Glutamatergic neuron (in vitro differentiated cells): ENCODE data around the gene MMP25. TPM values are rescaled to one million over a fixed set of nuclear protein-coding genes. Genes with fewer than 3 reads are reported as not detected.

ENCODE experiments used
- DNase-seq: peaks from one replicate; pipeline ENCODE4 v3.0.0; 2022
- H3K27ac Mint-ChIP-seq: one replicate; pipeline ENCODE4 v1.8.0; 2020; ENCODE audit warnings: mild to moderate bottlenecking, mixed read lengths, inconsistent platforms; ENCODE audit not compliant: unreplicated experiment
- H3K27me3 Mint-ChIP-seq: one replicate; pipeline ENCODE4 v1.8.0; 2020; ENCODE audit warnings: mild to moderate bottlenecking, moderate library complexity, mixed read lengths, inconsistent platforms; ENCODE audit not compliant: unreplicated experiment
- H3K36me3 Mint-ChIP-seq: one replicate; pipeline ENCODE4 v1.8.0; 2020; ENCODE audit warnings: mild to moderate bottlenecking, mixed read lengths, inconsistent platforms; ENCODE audit not compliant: unreplicated experiment
- H3K4me1 Mint-ChIP-seq: one replicate; pipeline ENCODE4 v1.8.0; 2020; ENCODE audit warnings: mild to moderate bottlenecking, low read depth, mixed read lengths, inconsistent platforms; ENCODE audit not compliant: unreplicated experiment
- H3K4me3 Mint-ChIP-seq: one replicate; pipeline ENCODE4 v1.8.0; 2020; ENCODE audit warnings: mild to moderate bottlenecking, mixed read lengths, inconsistent platforms; ENCODE audit not compliant: unreplicated experiment
- H3K9me3 Mint-ChIP-seq: one replicate; pipeline ENCODE4 v1.8.0; 2020; ENCODE audit warnings: mild to moderate bottlenecking, moderate library complexity, mixed read lengths, inconsistent platforms; ENCODE audit not compliant: unreplicated experiment
- CTCF ChIP-seq: fragments of 200-600 bp; sonication (generic); IDR thresholded peaks from one replicate; pipeline ENCODE4 v1.5.0; 2021; ENCODE audit not compliant: partially characterized antibody, unreplicated experiment
- total RNA-seq: library from RNA; stranded (reverse); fragmentation: NEBNext Ultra II Directional; extraction: Animal tissue kit (Norgen Biotek cat#: 25700); gene quantifications from one replicate; pipeline ENCODE4 v1.2.1, GENCODE V29; 2021; ENCODE audit not compliant: unreplicated experiment

Gene MMP25
- total RNA-seq, 1 donor from 2014 or later = not detected

- peaks cover 2% of the 10 kb centered on the region for H3K4me1 Mint-ChIP-seq
- peak; percentile 40 for DNase-seq
- H3K4me3 Mint-ChIP-seq = no peak within 1 kb of the TSS
- H3K27me3 Mint-ChIP-seq = peaks cover 23% of the 10 kb centered on the region
- no peaks in the 10 kb centered on the region for H3K36me3 Mint-ChIP-seq
- no peak for TF ChIP-seq CTCF
- H3K27ac Mint-ChIP-seq = no peak within 1 kb of the TSS
- H3K9me3 Mint-ChIP-seq = peaks cover 3% of the 10 kb centered on the region
These were observed 33.4 kb upstream of the MMP25 start, which contains the start of gene CLDN9 for GRCh38 chr16:3012828-3013420. TSS of gene CLDN9 (plus strand) at chr16:3012923. CDS start at chr16:3013363, 440 bp downstream.

GRCh38 chr16:3013491-3013951 lies 32.8 kb upstream of the MMP25 start:
- H3K4me3 Mint-ChIP-seq = no peak overlapping the region
- no peaks in the 10 kb centered on the region for H3K4me1 Mint-ChIP-seq

GRCh38 chr16:3013998-3014690 lies 32.2 kb upstream of the MMP25 start:
- Mint-ChIP-seq H3K9me3 (peaks cover 3% of the 10 kb centered on the region), H3K36me3 (no peaks in the 10 kb centered on the region), H3K4me3 (no peak overlapping the region), H3K4me1 (no peaks in the 10 kb centered on the region), H3K27ac (no peak overlapping the region), H3K27me3 (peaks cover 16% of the 10 kb centered on the region)
- no peak for DNase-seq
- no peak for TF ChIP-seq CTCF

More at GRCh38 chr16:3013491-3013951, 32.8 kb upstream of the MMP25 start:
- Mint-ChIP-seq H3K36me3 (no peaks in the 10 kb centered on the region), H3K27ac (no peak overlapping the region), H3K9me3 (peaks cover 3% of the 10 kb centered on the region), H3K27me3 (peaks cover 20% of the 10 kb centered on the region)
- no peak for DNase-seq
- TF ChIP-seq CTCF = no peak

- H3K9me3 Mint-ChIP-seq = peaks cover 4% of the 10 kb centered on the region
- no peak for DNase-seq
- H3K27ac Mint-ChIP-seq = no peak overlapping the region
- H3K4me1 Mint-ChIP-seq = no peaks in the 10 kb centered on the region
- H3K27me3 Mint-ChIP-seq = peaks cover 16% of the 10 kb centered on the region
- no peaks in the 10 kb centered on the region for H3K36me3 Mint-ChIP-seq
- peak overlapping the region; percentile 15 for H3K4me3 Mint-ChIP-seq
- no peak for TF ChIP-seq CTCF
These were observed 31.4 kb upstream of the MMP25 start for GRCh38 chr16:3014971-3015370.
